Skin epidermis (tissue), 12 donors: ENCODE results near the gene FXYD2.
"Not testable (repeated sequence)": the region's sequence is repeated elsewhere in the genome, so short reads cannot be mapped to it uniquely, and the experiment has no call there.

Experiments used
- H3K27ac ChIP-seq, 21 experiments: fragments of 200-600 bp; sonication (generic) in 11 of 21; one replicate each; pipeline ENCODE4 v1.5.0; 2020; ENCODE audit warnings: mild to moderate bottlenecking in 3 of 21, inconsistent platforms in 2 of 21, moderate library complexity in 2 of 21
- H3K4me3 ChIP-seq, 7 experiments: fragments of 200-600 bp; sonication (generic) in 2 of 7; one replicate each; pipeline ENCODE4 v1.5.0; 2020; ENCODE audit warnings: inconsistent platforms in 2 of 7, mild to moderate bottlenecking in 2 of 7, moderate library complexity in 1 of 7

FXYD2 gene

DNA sequence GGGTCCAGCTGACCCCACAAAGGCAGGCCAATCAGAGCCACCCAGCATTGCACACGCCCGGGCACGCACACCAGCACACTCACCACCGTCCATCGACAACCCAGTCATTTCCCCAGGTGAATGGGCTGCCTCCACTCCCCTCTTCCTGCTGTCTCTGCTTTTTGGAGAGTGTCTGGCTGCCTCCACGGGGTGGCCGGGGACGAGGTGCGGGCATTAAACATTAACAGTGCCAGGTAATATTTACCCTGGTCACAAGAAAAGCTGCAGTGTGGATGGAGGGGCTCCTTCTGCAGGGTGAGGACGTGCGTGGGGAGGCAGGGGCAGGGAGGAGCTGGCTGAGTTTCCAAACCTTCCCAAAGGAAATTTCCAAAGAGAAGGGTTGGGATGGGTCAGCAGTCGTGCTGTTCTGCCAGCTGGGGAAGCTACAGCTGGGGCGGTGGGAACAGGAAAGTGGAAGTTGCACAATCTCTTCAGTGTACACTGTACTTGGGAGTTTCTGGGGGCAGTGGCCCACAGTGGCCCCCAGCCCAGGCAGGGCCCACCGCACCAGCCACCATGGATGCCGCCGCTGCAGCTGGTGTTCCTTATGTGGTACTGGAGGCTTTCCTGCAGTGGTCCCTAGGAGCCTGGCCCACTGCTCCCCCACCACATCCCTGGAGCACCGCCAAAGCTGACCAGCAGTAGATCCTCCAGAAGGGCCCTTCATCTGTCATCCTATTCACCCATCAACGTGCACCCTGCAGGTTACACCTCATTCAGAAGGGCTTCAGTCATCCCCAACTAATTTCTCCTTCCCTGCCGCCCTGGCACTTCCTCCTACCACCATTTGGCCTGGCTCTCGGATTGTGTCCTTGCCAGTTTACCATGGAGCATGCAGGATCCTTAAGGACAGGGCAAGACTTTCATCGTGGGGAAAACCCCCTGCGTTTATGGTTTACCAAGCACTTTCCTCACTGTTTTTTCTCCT is at the start of gene FXYD2:
TSS of gene FXYD2 (minus strand) at position 174 of the 967 bp plus-strand sequence. CDS start at position 108, 66 bp downstream.
- Histone ChIP-seq H3K4me3 (no peak within 1 kb of the TSS), H3K27ac (peak within 1 kb of the TSS in 18 of 21 experiments; percentile 8 to 79 (median 52))

DNA sequence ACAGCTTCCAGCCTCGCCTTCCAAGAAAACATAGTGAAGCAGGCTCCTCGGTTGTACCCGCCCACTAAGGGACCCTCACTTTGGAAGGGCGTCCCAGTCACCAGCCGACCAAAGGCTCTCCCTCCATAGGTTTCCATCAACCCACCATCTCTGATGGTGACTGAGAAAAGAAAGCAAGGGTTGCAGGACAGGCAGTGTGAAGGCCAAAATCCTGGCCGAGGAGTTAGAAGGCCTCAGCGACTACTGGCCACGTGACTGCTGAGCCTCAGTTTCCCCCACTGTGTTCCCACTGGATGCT is 49.2 kb upstream of the FXYD2 start:
- Histone ChIP-seq H3K4me3 (no peak overlapping the region), H3K27ac (no peak overlapping the region)

DNA sequence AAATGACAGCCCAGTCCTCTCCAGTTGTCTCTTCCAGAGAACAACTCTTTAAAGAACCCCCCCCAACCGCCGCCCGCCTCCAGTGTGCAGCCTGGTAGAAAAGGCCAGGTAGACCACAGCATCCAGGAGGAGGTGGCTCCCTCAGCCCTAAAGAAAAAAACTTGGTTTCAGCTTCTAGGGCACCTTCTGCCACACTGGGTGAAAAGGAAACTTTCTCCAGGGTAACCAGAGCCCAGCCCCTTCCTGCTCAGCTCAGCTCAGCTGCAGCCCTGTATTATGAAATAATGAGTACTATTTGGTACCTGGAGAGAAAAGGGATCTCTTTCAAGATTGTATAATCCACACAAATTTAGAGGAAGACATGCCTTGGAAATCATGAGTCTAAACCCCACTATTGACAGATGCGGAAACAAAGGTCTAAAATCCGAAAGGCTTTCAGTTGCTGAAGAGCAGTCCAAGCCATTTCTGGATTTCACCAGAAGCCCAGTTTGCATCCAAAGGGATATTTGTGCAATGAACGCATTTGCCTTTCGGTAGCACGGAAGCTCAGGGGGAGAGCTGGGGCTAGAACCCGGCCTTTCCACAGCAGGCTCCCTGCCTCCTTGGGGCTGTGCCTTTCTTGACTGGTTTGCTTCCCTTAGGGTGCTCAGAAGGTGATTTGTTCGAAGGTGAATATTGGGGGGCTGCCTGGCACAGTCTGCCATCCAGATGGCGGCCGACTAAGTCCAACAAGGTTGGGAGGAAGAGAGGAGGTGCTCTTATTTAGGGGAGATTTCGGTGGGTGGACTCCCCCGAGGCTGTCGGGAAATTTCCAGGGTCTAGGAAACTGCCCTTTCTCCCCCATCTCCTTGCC is 48.7 kb upstream of the FXYD2 start:
- Histone ChIP-seq H3K4me3 (no peak overlapping the region), H3K27ac (no peak overlapping the region)

DNA sequence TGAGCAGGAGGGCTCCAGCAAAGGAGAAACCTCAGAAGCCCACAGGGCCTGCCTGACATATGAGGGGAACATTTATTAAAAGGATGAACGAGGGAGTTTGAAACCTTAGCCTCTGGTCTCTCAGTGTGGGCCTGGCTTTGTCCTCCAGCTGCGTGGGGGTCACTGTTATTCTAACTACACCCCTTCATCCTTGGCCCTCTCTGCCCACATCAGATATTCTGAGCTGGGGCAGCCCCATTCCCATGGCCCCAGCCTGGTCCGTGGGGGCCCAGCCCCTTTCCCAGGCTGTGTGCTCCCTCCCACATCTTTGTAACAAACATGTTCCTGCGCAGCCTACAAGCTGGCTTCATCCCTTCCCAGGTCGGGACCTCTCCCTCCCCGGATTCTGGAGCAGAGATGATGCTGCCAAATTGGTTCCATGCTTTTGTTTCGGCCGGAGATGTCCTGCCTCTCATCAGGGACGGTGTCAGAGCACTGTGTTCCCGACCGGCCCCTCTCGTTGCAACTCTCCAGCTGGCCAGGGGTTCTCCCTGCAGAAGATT is 47.9 kb upstream of the FXYD2 start:
- Histone ChIP-seq H3K27ac (no peak overlapping the region), H3K4me3 (no peak overlapping the region)

DNA sequence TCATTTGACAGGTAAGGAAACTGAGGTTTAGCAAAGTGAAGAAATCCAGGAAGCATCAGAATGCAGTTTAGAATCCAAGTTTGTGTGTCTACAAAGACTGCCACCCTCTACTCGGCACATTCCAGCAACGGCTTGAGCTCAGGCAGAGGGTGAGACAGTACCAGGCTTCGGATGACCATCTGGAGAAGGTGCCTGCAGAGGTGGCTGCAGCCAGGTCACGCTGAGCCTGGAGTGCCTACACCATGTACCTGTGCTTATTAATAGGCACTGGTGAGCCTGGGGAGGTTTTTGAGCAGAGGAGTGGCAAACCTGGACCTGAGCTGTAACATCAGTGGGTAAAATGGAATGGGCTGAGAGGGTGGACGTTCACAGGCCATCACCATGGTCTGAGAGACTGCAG is 47.2 kb upstream of the FXYD2 start:
- peak overlapping the region in 1 of 21 experiments; percentile 8 for H3K27ac ChIP-seq
- H3K4me3 ChIP-seq = no peak overlapping the region

DNA sequence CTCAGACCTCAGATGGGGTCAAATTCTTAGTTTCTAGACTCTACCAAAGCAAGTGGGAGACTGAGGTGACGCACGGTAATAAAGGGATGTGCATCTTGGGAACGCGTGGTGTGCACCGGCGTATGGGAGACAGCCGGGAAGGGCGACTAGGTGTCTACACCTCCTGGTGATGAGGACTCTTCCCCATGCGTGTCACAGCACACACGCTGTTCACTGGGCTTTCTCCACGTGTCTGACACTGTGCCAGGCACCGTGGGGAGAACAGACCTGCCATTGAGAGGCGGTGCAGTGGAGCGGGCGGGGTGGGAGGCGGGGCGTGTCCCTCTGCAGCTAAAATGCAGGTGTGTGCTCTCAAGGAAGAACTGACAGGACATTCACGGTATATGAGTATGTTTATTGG is 46.6 kb upstream of the FXYD2 start:
- Histone ChIP-seq H3K27ac (peak overlapping the region in 1 of 21 experiments; percentile 18), H3K4me3 (no peak overlapping the region)

DNA sequence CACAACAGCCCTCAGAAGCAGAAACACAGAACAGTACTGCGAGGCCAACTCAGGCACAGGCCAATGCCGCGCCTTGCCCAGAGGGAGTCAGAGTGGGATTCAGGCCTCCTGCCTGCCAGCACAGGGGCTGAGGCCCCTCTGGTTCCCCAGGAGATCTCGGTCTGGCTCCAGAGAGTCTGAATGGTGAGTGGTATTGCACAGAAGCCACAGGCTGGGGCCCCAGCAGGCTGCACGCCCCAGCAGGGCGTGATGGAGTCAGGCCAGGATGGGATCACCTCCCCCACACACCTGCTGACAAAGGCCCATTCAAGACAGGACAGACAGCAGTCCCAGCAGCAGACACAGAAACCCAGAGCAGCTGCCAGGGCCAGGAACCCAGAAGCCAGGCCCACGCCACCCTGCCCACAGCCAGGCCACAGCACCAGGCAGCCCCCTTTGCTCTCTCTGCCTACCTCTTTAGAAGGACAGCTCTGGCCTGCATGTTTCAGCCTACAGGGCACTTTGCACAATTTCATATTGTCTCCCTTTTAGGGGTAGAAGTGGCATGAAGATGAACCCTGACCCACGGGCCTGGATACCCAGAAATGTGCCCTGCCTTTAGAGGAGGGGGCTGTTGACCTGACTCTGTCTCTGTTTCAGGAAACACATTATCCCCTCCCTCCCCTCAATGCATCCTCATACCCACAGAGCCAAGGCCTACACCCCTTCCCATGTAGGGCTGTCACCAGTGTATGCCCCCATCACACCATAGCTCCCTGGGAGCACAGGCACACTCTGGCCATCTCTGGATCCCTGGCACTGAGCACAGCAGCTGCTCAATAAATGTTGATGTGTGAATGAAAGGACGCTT is 45.8 kb upstream of the FXYD2 start:
- H3K27ac ChIP-seq = peak overlapping the region in 4 of 21 experiments; percentile 29 to 40 (median 32)
- H3K4me3 ChIP-seq = no peak overlapping the region

DNA sequence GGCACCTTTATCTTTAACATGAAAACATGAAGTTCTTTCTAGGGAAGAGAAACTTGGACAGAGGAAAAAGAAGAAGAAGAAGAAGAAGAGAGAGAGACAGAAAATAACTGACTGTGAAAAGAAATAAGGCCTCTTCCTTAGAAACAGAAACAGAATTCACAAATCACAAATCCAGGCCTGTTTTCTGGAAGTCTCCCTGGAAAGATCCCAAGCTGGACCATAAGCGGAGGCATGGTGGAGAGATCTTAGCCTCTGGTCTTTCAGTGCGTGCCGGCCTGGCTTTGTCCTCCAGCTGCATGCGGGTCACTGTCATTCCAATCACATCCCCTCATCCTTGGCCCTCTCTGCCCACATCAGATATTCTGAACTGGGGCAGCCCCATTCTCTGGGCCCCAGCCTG is 45.1 kb upstream of the FXYD2 start:
- Histone ChIP-seq H3K4me3 (no peak overlapping the region), H3K27ac (peak overlapping the region in 3 of 21 experiments; percentile 29 to 40 (median 31))

DNA sequence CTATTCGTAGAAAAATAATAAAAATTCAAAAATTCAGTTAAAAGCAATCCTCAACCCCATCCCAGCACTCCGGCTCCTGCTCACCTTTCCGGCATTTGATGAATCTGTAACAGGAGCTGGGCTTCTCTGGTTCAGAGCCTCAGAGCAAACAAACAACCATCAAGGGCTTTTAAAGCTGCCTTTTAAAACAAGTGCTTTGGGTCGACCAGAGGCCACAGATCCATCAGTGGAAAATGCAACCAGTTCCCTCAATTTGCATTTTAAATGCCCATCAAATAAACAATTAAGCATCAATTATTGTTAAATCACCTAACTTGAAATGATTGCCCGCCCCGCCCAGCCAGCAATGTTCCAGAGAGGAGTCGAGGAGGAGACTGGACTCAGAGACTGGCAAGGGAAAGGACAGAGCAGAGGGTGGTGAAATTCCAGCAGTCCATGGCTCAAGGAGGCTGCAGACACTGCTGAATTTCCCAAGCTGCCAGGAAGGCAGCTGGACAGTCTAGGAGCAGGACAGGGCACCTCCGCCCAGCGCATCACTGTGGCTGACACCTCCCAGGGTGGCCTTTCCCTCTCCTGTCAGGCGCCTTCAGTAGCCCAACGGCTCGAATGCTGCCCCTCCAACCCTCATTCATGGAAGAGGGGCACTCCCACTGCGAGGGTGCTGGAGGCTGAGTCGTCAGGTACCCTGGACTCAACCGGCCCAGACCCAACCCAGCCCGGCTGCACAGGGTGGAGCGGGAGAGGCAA is 44.4 kb upstream of the FXYD2 start:
- no peak overlapping the region for H3K4me3 ChIP-seq
- no peak overlapping the region for H3K27ac ChIP-seq

DNA sequence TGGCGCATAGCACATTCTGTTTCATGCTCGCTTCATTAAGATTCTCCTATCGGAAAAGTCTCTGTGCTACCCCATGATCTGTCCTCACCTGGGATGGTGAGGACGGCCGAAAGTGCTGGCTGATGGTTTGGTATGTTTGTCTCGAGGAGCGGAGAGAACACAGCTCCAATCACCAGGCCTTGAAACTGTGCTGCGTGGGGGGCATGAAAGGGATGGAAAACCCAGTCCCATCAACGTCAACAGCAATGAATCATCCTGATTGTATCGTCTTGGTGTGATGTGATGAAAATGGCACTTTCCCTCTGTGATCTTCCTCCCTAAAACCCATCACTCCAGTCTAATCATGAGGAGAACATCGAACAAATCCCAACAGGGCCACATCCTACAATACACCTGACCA is 43.5 kb upstream of the FXYD2 start:
- H3K4me3 ChIP-seq = no peak overlapping the region
- no peak overlapping the region for H3K27ac ChIP-seq

DNA sequence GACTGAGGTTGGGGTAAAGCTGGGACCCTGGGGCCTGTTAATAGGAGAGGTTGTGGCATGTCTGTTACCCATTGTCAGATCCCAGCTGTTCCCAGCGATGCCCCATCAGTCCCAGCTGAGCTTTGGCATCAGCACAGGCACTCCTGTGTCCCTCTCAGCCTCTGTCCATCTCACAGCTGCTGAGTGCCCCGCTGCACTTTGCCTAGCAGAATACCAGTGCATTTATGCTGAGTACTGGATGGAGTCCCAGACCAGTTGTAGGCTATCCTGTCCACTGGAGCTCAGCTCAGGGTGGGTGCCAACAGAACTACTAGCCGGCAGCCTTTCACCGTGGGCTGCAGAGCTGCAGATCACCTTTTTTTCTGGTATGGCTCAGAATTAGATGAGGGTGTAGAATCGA is 42.0 kb upstream of the FXYD2 start:
- H3K4me3 ChIP-seq = no peak overlapping the region
- H3K27ac ChIP-seq = no peak overlapping the region

DNA sequence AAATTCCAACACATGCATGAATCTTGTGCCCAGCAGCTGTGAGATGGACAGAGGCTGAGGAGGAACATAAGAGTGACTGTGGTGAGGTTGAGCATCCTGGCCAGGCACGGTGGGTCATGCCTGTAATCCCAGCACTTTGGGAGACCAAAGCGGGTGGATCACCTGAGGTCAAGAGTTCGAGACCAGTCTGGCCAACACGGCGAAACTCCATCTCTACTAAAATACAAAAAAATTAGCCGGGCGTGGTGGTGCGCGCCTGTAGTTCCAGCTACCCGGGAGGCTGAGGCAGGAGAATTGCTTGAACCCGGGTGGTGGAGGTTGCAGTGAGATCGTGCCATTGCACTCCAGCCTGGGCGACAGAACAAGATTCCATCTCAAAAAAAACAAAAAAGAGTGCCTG is 41.0 kb upstream of the FXYD2 start:
- H3K4me3 ChIP-seq, H3K27ac ChIP-seq: not testable (repeated sequence)

DNA sequence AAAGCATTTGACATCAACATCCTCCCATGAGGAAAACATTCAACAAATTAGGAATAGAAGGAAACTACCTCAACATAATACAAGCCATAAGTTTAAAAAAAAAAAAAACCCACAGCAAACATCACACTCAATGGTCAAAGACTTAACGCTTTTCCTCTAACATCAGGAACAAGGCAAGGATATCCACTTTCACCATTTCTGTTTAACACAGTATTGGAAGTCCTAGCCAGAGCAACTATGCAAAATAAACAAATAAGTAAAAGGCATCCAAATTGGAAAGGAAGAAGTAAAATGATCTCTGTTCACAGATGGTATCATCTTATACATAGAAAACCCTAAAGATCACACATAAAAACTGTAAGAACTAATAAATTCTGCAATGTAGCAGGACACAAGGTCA is 38.8 kb upstream of the FXYD2 start:
- Histone ChIP-seq H3K27ac (no peak overlapping the region), H3K4me3 (no peak overlapping the region)

DNA sequence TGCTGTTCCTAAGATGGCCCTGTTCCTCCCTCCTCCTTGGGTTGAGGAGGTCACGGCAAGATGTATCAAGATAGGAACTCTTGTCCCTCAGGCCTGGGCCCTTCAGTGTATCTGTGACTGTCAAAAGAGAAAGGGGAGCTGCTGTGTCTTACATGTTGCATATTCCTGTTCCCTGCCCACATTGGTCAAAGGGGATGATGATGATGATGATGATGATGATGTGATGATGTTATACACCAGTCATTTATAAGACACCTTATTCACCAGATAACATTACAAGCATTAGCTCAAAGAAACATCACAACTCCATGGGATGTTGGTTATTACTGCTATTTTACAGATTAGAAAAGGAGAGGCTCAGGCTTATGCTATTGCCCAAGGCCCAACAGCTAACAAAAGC is 38.2 kb upstream of the FXYD2 start:
- peak overlapping the region in 1 of 21 experiments; percentile 45 for H3K27ac ChIP-seq
- no peak overlapping the region for H3K4me3 ChIP-seq

DNA sequence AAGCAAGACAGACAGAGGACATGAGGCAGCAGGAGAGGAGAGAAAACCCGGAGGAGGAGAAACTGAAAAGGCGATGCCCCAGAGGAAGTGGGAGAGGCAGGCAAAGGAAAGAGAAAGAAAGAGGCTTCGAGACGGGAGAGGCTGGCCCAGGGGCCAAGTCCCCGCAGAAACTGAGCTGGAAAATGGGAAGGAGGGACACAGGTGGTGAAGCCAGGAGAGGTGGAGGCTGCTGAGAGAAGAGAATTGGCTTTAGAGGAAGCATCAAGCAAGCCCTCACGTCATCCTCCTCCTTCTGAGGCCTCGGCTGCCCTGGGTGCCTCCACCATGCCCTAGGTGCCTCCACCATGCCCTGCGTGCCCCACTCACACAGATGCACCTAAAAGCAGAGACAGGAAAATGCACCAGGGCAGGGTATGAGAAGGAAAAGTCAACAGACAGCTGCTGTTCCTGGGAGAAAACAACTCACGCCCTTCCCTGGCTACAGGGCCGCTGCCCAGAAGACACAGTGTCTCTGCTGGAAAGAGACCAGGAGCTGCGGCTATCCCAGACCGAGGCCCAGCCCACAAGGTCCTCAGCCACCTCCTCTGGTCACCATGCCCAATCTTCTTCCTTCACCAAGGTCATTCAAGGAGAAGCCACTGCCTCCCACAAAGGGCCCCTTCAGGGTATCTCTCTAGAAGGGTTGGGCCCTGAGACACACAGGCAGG is 37.6 kb upstream of the FXYD2 start:
- H3K4me3 ChIP-seq = no peak overlapping the region
- peak overlapping the region in 1 of 21 experiments; percentile 45 for H3K27ac ChIP-seq

DNA sequence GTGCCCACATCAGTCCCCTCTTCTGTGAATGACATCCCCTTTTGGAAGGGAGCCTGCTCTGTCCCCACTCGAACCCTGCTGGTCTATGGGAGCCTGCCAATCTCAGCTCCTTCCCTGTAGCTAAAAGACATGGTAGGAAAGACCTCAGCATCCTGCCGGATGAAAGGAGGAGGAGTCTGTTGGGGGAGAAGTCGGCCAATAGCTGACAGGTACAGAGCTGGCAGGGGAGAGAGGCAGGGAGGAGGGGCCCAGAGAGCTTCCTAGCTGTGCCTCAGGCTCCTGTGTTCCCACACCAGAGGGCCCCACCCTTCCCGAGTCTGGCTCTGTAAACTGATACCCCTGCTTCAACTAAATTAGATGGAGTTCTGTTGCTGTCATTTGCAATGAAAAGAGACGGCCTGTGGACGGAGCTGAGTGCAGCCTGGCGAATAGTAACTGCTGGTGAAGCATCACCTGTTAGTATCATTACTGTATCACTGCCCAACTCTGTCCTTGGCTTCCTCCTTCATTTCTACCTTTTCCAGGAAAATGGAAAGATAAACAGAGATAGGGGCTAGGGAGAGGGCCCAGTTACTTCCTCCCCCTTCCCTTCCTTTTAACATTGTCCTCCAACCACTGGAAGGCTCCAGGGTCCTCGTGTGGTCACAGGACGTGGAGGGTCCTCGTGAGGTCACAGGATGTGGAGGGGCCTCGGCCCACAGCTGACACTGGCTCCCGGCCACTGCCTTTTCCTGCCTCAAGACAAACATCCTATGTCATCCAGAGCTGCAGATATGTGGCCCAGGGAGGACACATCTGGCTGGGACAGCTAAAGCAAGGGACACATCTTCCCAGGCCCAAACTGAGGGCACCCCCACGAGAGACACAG is 36.8 kb upstream of the FXYD2 start:
- H3K27ac ChIP-seq = peak overlapping the region in 1 of 21 experiments; percentile 45
- H3K4me3 ChIP-seq = no peak overlapping the region

DNA sequence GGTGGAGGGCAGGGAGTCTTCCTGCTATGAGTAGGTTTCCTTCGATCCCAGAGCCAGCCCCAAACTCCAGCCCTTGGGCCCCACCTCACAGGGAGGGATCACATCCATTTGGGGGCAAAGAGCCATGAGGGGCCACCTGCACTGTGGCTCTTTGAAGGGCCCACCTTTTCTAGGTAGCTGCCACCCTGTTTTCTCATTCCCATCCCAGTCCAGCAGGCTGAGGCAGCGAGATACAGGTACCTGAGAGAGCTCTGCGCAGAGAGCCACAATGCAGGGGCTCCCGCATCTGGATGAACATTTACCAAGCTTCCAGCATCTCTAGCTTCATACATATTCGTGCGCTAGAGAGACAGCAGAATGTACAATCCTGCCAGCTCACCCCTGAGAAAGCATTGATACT is 35.6 kb upstream of the FXYD2 start:
- no peak overlapping the region for H3K4me3 ChIP-seq
- H3K27ac ChIP-seq = no peak overlapping the region
